ENCODE measurements around the gene RAB13. TPM values are rescaled to one million over a fixed set of nuclear protein-coding genes. Genes with fewer than 3 reads are reported as not detected.

Gene RAB13
- total and polyA plus RNA-seq, 2 donors (not counting 1 experiment from before 2014, with no cell fraction given), result 0.09 to 9.7 TPM

- H2AFZ ChIP-seq (ENCODE audit: insufficient read depth, low read depth, low read length, poor library complexity, severe bottlenecking), result no peak overlapping the region
- peaks cover 0 to 5% of the 10 kb centered on the region in 2 donors for H3K4me1 ChIP-seq (ENCODE audit: control insufficient read depth in 2 of 2, insufficient read depth in 2 of 2, low read length in 2 of 2)
- ChIA-PET POLR2A (interaction anchor here (1.0 kb wide), 1 partner anchor 9 kb away, joined by 3 read pairs; no protein-coding TSS in a partner anchor), CTCF (interaction anchor here (0.9 kb wide), 1 partner anchor 140 kb away, joined by 3 read pairs; no protein-coding TSS in a partner anchor)
- Mint-ChIP-seq H3K27me3 (no peaks in the 10 kb centered on the region), H3K4me3 (no peak overlapping the region), H3K9me3 (ENCODE audit: insufficient read depth) (no peaks in the 10 kb centered on the region), H3K4me1 (peaks cover 9% of the 10 kb centered on the region), H3K27ac (no peak overlapping the region)
- peaks cover 17 to 97% of the 10 kb centered on the region in 2 experiments for H3K36me3 ChIP-seq (replicated peaks in 1 of 2; ENCODE audit: control extremely low read depth in 1 of 2, control insufficient read depth in 1 of 2, extremely low read depth in 1 of 2, insufficient read depth in 2 of 2, low read length in 1 of 2)
- H3K4me2 ChIP-seq (replicated peaks; ENCODE audit: low read depth, low read length, poor library complexity, severe bottlenecking), result no peak overlapping the region
- no peak overlapping the region for H3K27ac ChIP-seq (ENCODE audit: low read length in 2 of 2)
- no peak overlapping the region for H3K9ac ChIP-seq (ENCODE audit: low read length)
- no peak for DNase-seq
- no peak overlapping the region for H3K4me3 ChIP-seq (ENCODE audit: control extremely low read depth in 1 of 5, extremely low read depth in 1 of 5, insufficient read depth in 1 of 5, low read depth in 2 of 5, low read length in 4 of 5)
- intact Hi-C loops (cut with micrococcal nuclease), result no loop called here
- WGBS (ENCODE audit: insufficient coverage), result 98% methylated on average over 9 of the region's 10 CpGs
- H3K9me3 ChIP-seq (ENCODE audit: control extremely low read depth in 1 of 3, control insufficient read depth in 2 of 3, insufficient read depth in 1 of 3, low read length in 2 of 3), result no peaks in the 10 kb centered on the region
- no peaks in the 10 kb centered on the region for H3K27me3 ChIP-seq (replicated peaks in 1 of 4; ENCODE audit: control extremely low read depth in 1 of 4, control insufficient read depth in 3 of 4, insufficient read depth in 4 of 4, low read length in 3 of 4)
- TF ChIP-seq, protein P1, sequence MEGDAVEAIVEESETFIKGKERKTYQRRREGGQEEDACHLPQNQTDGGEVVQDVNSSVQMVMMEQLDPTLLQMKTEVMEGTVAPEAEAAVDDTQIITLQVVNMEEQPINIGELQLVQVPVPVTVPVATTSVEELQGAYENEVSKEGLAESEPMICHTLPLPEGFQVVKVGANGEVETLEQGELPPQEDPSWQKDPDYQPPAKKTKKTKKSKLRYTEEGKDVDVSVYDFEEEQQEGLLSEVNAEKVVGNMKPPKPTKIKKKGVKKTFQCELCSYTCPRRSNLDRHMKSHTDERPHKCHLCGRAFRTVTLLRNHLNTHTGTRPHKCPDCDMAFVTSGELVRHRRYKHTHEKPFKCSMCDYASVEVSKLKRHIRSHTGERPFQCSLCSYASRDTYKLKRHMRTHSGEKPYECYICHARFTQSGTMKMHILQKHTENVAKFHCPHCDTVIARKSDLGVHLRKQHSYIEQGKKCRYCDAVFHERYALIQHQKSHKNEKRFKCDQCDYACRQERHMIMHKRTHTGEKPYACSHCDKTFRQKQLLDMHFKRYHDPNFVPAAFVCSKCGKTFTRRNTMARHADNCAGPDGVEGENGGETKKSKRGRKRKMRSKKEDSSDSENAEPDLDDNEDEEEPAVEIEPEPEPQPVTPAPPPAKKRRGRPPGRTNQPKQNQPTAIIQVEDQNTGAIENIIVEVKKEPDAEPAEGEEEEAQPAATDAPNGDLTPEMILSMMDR (IDR thresholded peaks at IDR 0.05), result no peak
- TF ChIP-seq EZH2 (IDR thresholded peaks at IDR 0.05; ENCODE audit: borderline replicate concordance, insufficient read depth, low read depth, low read length, poor library complexity, severe bottlenecking), result no peak
- peaks cover 49% of the 10 kb centered on the region for H3K79me2 ChIP-seq (ENCODE audit: control insufficient read depth, insufficient read depth, low read length)
- peaks cover 63% of the 10 kb centered on the region for H4K20me1 ChIP-seq (ENCODE audit: control insufficient read depth, insufficient read depth, low read length, poor library complexity, severe bottlenecking)
- ATAC-seq (ENCODE audit: low read depth), result no peak
Observed at GRCh38 chr1:153937331-153937730, 48.8 kb downstream of the RAB13 start.

DNA sequence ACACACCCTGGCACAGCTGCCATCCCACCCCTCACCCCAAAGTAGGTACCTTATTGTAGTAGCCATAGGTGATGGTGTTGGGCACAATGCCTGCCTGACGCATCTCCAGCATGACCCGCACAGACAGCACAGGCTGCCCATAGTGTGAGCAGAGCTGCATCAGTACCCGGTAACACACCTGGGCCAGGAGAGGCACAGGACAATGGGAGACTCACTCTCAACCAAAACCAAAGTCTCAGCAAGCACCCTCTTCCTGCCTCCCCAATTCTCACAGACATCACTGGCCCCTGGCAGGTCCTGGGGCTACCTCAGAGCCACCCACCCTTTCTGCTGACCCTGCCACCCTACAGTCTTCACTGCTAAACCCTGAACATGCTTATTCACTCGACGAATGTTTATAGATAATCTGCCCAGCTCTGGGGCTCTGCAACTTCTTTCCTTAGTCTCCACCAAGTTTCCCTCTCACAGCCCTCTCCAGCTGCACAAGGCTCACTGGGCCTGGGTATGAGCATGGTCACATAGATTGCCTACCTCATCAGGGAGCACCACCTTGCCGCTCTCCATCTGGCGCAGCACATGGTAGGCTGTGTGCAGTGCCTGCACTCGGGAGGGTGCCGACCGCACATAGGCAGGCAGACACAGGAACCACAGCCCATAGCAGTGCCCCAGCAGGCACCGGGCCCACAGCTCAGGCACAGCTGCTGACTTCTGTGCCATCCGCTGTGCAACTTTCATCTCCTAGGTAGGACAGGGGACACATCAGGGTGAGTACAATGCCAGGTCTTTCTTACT lies 49.9 kb downstream of the RAB13 start:
- Mint-ChIP-seq H3K27ac (peak overlapping the region; percentile 50), H3K4me3 (no peak overlapping the region), H3K27me3 (no peaks in the 10 kb centered on the region), H3K9me3 (ENCODE audit: insufficient read depth) (no peaks in the 10 kb centered on the region), H3K4me1 (peaks cover 6% of the 10 kb centered on the region)
- DNase-seq (no peak), ATAC-seq (ENCODE audit: low read depth) (no peak)
- CTCF ChIA-PET, result interaction anchor here (0.9 kb wide), 1 partner anchor 139 kb away, joined by 3 read pairs; no protein-coding TSS in a partner anchor
- intact Hi-C loops (cut with micrococcal nuclease), result no loop called here
- peaks cover 38% of the 10 kb centered on the region for H3K79me2 ChIP-seq (ENCODE audit: control insufficient read depth, insufficient read depth, low read length)
- no peak overlapping the region for H2AFZ ChIP-seq (ENCODE audit: insufficient read depth, low read depth, low read length, poor library complexity, severe bottlenecking)
- no peak overlapping the region for H3K9ac ChIP-seq (ENCODE audit: low read length)
- POLR2A ChIA-PET, result no interaction called here
- WGBS (ENCODE audit: insufficient coverage), result 94% methylated on average over 11 of the region's 12 CpGs
- H3K9me3 ChIP-seq (ENCODE audit: control extremely low read depth in 1 of 3, control insufficient read depth in 2 of 3, insufficient read depth in 1 of 3, low read length in 2 of 3), result no peaks in the 10 kb centered on the region
- peaks cover 53% of the 10 kb centered on the region for H4K20me1 ChIP-seq (ENCODE audit: control insufficient read depth, insufficient read depth, low read length, poor library complexity, severe bottlenecking)
- no peaks in the 10 kb centered on the region for H3K4me1 ChIP-seq (ENCODE audit: control insufficient read depth in 2 of 2, insufficient read depth in 2 of 2, low read length in 2 of 2)
- no peak overlapping the region for H3K4me3 ChIP-seq (ENCODE audit: control extremely low read depth in 1 of 5, extremely low read depth in 1 of 5, insufficient read depth in 1 of 5, low read depth in 2 of 5, low read length in 4 of 5)
- TF ChIP-seq, protein P1 (IDR thresholded peaks at IDR 0.05), result no peak
- no peak for TF ChIP-seq EZH2 (IDR thresholded peaks at IDR 0.05; ENCODE audit: borderline replicate concordance, insufficient read depth, low read depth, low read length, poor library complexity, severe bottlenecking)
- no peaks in the 10 kb centered on the region for H3K27me3 ChIP-seq (replicated peaks in 1 of 4; ENCODE audit: control extremely low read depth in 1 of 4, control insufficient read depth in 3 of 4, insufficient read depth in 4 of 4, low read length in 3 of 4)
- H3K36me3 ChIP-seq (replicated peaks in 1 of 2; ENCODE audit: control extremely low read depth in 1 of 2, control insufficient read depth in 1 of 2, extremely low read depth in 1 of 2, insufficient read depth in 2 of 2, low read length in 1 of 2), result peaks cover 14 to 92% of the 10 kb centered on the region in 2 experiments
- H3K27ac ChIP-seq (ENCODE audit: low read length in 2 of 2), result no peak overlapping the region
- H3K4me2 ChIP-seq (replicated peaks; ENCODE audit: low read depth, low read length, poor library complexity, severe bottlenecking), result no peak overlapping the region
